GM21576 (cell line): ENCODE data around the gene SMCHD1.
"Not testable (repeated sequence)": the region's sequence is repeated elsewhere in the genome, so short reads cannot be mapped to it uniquely, and the experiment has no call there.

Experiments used
- ATAC-seq: cut with Tn5 transposase; IDR thresholded peaks from one replicate; pipeline ENCODE4 v1.9.1; 2021; ENCODE audit warnings: mild to moderate bottlenecking, moderate library complexity; ENCODE audit not compliant: unreplicated experiment

SMCHD1 gene

DNA sequence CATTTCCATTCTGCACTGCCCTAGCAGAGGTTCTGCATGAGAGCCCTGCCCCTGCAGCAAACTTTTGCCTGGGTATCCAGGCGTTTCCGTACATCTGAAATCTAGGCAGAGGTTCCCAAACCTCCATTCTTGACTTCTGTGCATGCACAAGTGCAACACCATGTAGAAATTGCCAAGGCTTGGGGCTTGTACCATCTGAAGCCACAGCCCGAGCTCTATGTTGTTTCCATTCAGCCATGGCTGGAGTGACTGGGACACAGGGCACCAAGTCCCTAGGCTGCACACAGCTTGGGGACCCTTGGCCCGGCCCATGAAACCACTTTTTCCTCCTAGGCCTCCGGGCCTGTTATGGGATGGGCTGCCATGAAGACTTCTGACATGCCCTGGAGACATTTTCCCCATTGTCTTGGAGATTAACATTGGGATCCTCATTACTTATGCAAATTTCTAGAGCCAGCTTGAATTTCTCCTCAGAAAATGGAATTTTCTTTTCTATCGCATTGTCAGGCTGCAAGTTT is 154.2 kb downstream of the SMCHD1 start:
- ATAC-seq, result not testable (repeated sequence)

DNA sequence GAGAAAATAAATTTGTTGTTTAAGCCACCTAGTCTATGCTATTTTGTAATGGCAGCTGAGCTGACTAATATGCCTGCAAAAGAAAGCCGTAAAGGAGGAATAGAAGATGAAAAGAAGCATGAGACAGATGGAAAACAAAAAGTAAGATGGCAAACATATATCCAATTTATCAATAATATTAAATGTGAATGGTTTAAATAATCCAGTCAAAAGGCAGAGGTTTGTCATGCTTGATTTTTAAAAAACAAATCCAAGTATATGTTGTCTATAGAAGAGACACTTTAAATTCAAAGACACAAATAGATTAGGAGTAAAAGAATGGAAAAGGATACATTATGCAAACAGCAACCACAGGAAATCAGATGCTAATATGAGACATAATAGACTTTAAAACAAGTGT is 155.9 kb downstream of the SMCHD1 start:
- no peak for ATAC-seq

GRCh38 chr18:2814928-2815327 is 159.4 kb downstream of the SMCHD1 start:
- ATAC-seq, result no peak

GRCh38 chr18:2818281-2818680 is 162.8 kb downstream of the SMCHD1 start:
- no peak for ATAC-seq

DNA sequence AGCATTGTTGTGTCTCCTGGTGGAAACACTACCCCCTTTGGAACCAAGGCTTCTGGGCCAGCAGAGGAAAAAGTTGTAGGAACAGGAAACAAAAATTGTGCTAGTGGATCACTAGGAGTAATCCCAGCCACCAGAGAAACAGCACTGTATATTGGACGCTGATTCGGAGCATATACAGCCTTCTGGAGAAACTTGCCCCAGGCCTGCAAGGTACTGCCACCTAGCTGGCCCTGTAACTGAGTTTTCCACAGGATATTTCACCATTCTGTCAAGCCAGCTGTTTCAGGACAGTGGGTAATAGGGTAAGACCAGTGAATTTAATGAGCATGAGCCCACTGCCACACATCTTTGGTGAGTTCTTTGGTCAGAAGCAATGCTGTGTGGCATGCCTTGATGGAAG is 166.2 kb downstream of the SMCHD1 start:
- ATAC-seq, result no peak

GRCh38 chr18:2822213-2822921 is 166.8 kb downstream of the SMCHD1 start:
- ATAC-seq, result no peak

DNA sequence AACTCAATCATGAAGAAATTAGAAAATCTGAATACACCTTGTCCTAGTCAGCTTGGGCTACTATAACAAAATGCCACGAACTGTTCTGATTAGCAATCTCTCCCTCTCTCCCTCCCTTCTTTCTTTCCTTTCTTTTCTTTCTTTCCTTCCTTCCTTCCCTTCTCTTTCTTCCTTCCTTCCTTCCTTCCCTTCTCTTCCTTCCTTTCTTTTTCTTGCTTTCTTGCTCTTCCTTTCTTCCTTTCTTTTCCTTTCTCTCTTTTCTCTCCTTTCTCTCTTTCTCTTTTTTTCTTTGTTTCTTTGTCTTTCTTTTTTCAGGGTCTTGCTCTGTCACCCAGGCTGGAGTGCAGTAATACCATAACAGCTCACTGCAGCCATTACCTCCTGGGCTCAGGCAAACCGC is 167.7 kb downstream of the SMCHD1 start:
- ATAC-seq, result no peak

DNA sequence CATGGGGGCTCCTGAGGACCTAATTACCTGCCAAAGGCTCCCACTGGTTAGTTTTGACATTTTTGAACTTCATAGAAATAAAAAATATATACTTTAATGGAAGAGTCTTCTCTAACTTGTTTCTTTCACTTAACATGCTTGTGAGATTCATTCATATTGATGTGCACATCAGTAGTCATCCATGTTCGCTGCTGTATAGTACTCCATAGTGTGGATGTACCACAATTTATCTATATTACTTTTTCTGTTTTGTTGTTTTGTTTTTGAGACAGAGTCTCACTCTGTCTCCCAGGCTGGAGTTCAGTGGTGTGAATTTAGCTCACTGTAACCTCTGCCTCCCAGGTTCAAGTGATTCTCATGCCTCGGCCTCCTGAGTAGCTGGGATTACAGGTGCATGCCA is 168.4 kb downstream of the SMCHD1 start:
- no peak for ATAC-seq

- ATAC-seq, result no peak
Observed at GRCh38 chr18:2824865-2825264, 169.3 kb downstream of the SMCHD1 start.

DNA sequence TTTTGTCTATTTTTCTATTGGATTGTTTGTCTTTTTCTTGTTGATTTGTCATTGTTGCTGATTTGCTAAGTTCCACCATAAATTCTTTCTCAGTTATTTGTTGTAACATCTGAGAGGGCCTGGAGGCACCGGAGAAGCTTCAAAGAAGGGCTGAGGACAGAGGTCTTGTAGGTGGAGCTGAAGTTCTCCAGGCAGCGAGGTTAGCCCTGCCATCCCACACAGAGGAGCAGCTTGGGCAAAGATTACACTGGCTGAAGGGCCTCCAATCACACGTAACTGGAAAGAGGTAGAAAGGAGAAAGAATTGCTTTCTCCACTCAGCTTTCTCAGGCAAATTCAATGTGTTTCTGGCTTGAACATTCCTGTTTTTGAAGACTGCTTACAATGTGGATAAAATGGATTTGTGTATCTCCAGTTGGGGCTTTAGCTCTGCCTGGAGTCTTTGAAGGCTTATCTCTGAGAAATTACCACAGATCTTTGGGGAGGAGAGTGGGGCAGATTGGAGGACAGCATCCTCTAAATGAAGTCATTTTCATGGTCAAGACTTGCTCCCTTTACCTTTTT is 170.2 kb downstream of the SMCHD1 start:
- no peak for ATAC-seq

DNA sequence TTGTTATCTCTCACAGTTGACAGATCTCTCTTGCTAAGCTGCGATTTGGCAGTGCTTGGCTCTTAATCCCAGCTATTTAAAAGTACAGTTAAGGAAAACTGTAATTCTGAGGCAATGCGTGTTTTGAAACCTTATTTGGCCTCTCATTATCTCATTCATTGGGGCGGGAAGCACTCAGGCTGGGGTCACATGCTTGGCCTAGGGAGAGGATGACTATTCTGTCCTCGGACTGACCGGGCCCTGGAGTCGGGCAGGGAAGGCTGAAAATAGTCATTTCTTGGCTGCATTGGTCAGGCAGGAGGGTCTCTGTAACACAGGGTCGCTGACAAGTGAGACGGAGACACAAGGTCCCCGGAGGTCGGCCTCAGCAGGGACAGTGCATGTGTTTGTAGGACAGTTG is 171.1 kb downstream of the SMCHD1 start:
- no peak for ATAC-seq

GRCh38 chr18:2827061-2827460 is 171.5 kb downstream of the SMCHD1 start:
- ATAC-seq, result no peak

DNA sequence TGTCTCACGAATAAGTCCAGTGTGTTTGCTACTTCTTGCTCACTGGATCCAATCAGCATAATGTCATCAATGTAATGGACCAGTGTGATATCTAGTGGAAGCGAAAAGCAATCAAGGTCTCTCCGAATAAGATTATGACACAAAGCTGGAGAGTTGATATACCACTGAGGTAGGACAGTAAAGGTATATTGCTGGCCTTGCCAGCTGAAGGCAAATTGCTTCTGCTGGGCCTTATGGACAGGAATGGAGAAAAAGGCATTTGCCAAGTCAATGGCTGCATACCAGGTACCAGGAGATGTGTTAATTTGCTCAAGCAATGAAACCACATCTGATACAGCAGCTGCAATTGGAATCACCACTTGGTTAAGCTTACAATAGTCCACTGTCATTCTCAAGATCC is 180.6 kb downstream of the SMCHD1 start:
- not testable (repeated sequence) for ATAC-seq

GRCh38 chr18:2837290-2837689 is 181.8 kb downstream of the SMCHD1 start:
- not testable (repeated sequence) for ATAC-seq

- no peak for ATAC-seq
Observed at GRCh38 chr18:2839202-2839601, 183.7 kb downstream of the SMCHD1 start.

DNA sequence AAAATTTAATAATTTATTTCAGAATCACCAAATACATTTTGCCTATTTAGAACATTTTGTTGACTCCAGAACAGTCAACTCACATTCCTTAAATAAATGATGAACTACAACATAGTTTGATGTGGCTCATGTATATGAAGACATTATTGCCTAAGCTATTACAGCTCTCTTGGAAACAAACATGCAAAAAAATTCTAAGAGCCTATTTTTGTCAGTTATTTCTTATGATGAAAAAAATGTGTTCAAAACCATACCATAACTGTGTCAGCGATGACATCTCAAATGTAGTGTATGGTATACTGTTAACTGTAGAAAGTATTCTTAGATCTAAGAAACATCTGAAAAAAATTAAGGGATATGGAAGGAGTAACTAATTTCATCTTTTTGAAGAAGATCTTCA is 185.0 kb downstream of the SMCHD1 start:
- no peak for ATAC-seq

DNA sequence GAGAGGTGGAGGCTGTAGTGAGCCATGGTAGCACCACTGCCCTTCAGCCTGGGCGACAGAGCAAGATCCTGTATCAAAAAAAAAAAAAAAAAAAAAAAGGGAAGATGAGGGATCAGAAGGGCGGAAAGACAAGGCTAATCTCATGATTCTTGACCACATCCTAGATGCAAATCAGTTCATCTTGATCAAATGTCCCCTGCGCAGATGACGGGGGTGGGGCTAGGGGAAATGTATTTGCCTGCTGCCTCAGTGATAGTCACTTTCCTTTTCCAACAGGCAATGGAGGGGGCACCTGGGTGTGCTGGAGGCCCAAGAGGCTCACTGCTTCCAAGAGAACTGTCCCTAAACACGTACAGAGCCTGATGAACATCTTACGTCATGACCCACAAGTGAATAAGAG is 187.6 kb downstream of the SMCHD1 start:
- no peak for ATAC-seq

GRCh38 chr18:2845172-2845571 is 189.6 kb downstream of the SMCHD1 start:
- ATAC-seq, result no peak

GRCh38 chr18:2846636-2847316 is 191.2 kb downstream of the SMCHD1 start, which contains the start of gene EMILIN2:
Gene EMILIN2, plus strand, starts transcription at chr18:2847006. Its CDS starts 183 bp downstream, at chr18:2847189.
- ATAC-seq, result peak; percentile 51

GRCh38 chr18:2847317-2848246 is 192.1 kb downstream of the SMCHD1 start:
- peak; percentile 36 for ATAC-seq
